ENCODE data around the gene PJVK. TPM values are rescaled to one million over a fixed set of nuclear protein-coding genes. Genes with fewer than 3 reads are reported as not detected.

PJVK gene, protein sequence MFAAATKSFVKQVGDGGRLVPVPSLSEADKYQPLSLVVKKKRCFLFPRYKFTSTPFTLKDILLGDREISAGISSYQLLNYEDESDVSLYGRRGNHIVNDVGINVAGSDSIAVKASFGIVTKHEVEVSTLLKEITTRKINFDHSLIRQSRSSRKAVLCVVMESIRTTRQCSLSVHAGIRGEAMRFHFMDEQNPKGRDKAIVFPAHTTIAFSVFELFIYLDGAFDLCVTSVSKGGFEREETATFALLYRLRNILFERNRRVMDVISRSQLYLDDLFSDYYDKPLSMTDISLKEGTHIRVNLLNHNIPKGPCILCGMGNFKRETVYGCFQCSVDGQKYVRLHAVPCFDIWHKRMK
- 1 to 10 TPM; 5.3 to 8.8 (median 6.9) TPM for total RNA-seq

DNA sequence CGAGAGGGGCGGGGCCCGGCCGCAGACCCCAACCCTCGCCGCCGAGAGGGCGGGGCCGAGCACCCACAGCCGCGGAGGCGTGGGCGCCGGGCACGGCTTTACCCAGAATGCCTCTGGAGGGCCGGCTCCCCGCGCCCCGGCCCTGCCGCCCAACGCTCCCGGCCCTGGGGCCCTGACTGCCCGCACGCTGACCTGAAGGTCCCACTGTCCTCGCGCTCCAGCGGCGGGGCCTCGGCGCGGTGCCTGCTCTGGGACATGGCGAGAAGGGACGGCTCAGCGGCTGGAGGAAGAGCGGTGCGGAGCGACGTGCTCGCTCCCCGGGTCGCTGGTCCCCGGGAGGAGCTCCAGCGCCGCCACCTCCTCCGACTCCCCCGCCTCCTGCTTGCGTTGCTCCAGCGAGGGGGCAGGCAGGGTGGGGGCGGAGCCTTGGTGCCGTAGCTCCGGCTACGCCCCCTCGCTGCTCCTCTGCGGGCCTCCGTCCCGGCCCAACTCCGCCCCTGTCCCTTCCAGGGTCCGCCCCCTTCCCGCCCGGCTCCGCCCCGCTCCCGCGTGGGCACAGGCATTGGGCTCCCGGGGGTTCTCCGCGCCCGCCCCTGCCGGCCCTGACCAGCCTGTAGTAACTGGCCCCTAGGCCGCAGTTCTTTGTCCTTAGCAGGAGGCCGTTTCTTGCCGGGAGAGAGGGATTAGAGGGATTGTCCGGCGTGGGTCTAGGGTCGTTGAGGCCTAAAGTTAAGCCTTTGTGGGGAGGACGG is at the start of gene PJVK, which contains the start of gene PRKRA:
TSS of gene PJVK (plus strand) at position 605 of the 752 bp plus-strand sequence. CDS start 2,032 bp downstream, outside the sequence.
TSS of gene PRKRA (minus strand) at position 402 of the 752 bp plus-strand sequence. CDS start at position 257, 145 bp downstream.
- TF ChIP-seq, protein P1, sequence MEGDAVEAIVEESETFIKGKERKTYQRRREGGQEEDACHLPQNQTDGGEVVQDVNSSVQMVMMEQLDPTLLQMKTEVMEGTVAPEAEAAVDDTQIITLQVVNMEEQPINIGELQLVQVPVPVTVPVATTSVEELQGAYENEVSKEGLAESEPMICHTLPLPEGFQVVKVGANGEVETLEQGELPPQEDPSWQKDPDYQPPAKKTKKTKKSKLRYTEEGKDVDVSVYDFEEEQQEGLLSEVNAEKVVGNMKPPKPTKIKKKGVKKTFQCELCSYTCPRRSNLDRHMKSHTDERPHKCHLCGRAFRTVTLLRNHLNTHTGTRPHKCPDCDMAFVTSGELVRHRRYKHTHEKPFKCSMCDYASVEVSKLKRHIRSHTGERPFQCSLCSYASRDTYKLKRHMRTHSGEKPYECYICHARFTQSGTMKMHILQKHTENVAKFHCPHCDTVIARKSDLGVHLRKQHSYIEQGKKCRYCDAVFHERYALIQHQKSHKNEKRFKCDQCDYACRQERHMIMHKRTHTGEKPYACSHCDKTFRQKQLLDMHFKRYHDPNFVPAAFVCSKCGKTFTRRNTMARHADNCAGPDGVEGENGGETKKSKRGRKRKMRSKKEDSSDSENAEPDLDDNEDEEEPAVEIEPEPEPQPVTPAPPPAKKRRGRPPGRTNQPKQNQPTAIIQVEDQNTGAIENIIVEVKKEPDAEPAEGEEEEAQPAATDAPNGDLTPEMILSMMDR (IDR thresholded peaks at IDR 0.05; ENCODE audit: low read depth): no peak

DNA sequence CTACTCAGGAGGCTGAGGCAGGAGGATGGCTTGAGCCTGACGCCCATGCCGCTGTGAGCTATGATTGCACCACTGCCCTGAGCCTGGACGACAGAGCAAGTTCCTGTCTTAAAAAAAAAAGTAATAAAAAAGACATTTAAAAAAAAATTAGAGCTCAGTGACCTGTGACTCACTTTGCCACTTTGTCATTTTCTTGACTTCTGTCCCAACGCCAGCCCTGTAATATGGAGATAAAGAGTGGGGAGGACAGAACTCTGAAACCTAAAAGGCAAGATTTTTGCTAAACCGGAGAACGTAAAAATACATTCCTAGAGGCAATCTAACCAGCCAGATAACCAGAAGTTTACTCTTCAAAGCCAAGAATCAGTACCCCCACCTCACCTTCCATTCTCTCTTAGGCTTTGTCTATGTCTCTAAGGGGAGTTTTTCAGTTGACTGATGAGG is 49.2 kb upstream of the PJVK start:
- TF ChIP-seq, protein P1 (IDR thresholded peaks at IDR 0.05; ENCODE audit: low read depth): no peak

DNA sequence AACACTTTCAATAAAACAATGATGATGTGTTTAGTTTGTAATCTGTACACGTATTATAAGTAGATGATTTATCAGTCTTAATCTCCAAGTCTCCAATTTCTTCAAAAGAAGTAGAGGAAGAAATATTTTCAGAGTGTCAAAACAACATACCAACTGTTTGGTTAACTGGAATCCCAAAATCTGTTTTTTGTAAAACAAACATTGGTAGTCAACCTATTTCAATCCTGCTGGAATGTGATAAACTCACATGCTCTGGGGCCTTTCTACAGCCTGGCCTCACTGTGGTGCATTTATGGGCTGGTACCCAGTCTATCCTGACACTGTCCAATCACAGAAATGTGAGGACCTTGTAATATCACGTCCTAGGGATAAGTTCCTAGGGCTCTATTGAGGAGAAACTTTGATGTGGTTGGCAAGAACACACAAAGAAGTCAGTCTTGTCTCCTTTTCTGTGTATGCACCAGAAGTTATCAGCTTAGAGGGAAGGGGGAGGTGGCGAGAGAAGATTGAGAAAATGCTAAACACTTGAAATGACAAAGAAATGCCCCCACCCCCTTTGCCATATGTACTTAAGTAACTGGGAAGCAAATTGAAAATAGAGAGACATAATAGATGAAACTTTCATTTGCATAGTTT is 47.4 kb upstream of the PJVK start:
- TF ChIP-seq, protein P1 (IDR thresholded peaks at IDR 0.05; ENCODE audit: low read depth): no peak

DNA sequence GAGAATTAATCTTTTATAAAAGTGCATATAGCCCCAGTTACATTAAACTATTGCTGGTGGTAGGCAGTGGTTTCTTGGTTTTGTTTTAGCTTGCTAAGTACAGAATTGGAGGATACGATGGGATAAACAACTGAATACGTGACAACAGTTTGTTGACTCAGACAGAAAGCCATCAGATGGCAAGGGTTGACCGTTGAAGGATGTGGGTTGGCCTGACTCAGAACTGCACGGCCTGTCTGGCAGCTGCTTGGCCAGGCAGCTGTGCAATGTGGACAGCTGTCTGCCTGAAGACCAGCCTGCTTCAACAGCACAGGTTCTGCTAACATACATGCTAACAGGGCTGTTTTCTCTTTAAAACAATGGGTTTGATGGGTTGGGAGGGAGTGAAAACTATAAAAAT is 46.8 kb upstream of the PJVK start:
- TF ChIP-seq, protein P1 (IDR thresholded peaks at IDR 0.05; ENCODE audit: low read depth): no peak

DNA sequence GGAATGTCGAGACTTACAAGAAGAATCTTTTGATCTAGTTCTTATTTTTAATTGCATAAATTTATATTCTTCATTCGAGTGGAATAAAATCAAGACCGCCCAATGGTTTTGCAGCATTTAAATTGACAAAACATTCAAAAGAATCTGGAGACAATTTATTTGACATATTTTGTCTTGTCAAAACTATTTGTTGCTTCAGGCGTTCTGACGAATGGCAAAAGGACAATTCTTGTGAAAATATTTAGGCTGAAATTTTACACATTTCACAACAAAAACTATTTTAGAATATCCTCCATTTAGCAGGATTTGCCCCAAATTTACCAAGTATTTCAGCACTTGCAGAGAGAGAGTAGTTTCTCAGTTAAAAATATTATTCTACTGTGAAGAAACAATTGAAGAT is 41.9 kb upstream of the PJVK start:
- TF ChIP-seq, protein P1 (IDR thresholded peaks at IDR 0.05; ENCODE audit: low read depth): no peak

DNA sequence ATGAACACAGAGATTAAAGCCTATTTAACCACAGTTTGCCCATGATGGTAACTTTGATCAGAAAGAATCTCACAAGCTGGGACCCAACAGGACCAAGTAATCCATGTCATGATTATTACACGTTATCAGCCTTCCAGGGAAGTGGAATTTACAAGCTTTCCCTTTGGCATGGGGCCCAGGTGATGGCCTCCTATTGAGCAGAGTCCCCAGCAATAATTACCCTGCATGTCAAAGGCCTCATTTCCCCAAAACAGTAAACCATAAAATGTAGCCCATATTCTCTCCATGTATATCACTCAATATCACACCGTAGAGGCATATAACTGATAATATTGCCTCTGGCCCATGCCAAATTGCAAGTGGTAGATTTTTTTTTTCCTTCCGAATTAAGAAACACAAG is 39.1 kb upstream of the PJVK start:
- TF ChIP-seq, protein P1 (IDR thresholded peaks at IDR 0.05; ENCODE audit: low read depth): no peak
